Prostate gland (tissue), 2 donors: ENCODE measurements around the gene NUAK1. TPM values are rescaled to one million over a fixed set of nuclear protein-coding genes. Genes with fewer than 3 reads are reported as not detected.

Experiments
- DNase-seq: peaks from one replicate; pipeline ENCODE4 v3.0.0-alpha.2; 2019; ENCODE audit warnings: low spot score
- H3K27ac ChIP-seq, 2 donors: fragments of 200-600 bp; sonication (generic); 2 replicates each; pipeline ENCODE4 v1.5.1; 2017 to 2019
- H3K27me3 ChIP-seq: fragments of 200-600 bp; sonication (generic); replicated peaks from 2 replicates; pipeline ENCODE4 v1.5.1; 2019; ENCODE audit not compliant: insufficient read depth
- H3K36me3 ChIP-seq, 2 donors: fragments of 200-600 bp; sonication (generic); 1 replicate in 1 of 2; 2 replicates in 1 of 2; pipeline versions ENCODE4 v1.5.1 to v1.8.1; 2017 to 2019
- H3K4me1 ChIP-seq: fragments of 200-600 bp; sonication (generic); replicated peaks from 2 replicates; pipeline ENCODE4 v1.5.1; 2019
- H3K4me3 ChIP-seq, 2 donors: fragments of 200-600 bp; sonication (generic); 2 replicates each; pipeline ENCODE4 v1.5.1; 2017 to 2019
- H3K9me3 ChIP-seq: fragments of 200-600 bp; sonication (generic); 2 replicates; pipeline ENCODE4 v1.5.1; 2017
- POLR2A ChIP-seq: fragments of 450-650 bp; IDR thresholded peaks from one replicate; pipeline ENCODE4 v1.6.1; 2016; ENCODE audit warnings: antibody characterized with exemption, mild to moderate bottlenecking
- POLR2AphosphoS5 ChIP-seq: sonication (generic); formaldehyde crosslinking; IDR thresholded peaks from one replicate; pipeline ENCODE4 v1.6.1; 2017; ENCODE audit warnings: antibody characterized with exemption
- WGBS: methylation state at CpG from one replicate; pipeline ENCODE4 v1.1.5; 2018; 5-methylcytosine and 5-hydroxymethylcytosine counted together
- intact Hi-C: fragments of 100-400 bp; cut with DNase I; formaldehyde crosslinking; loops from one replicate; pipeline ENCODE4 v1.14.2; 2022
- total RNA-seq, 2 donors: library from RNA; depleted of rRNA; stranded (reverse); fragments of >200 nt; gene quantifications; one replicate each; pipeline ENCODE4 v1.1.0, GENCODE V29; 2016
- TF ChIP-seq, protein P1 (sequence below), 4 experiments: fragments of 200-600 bp in 2 of 4; fragments of 450-650 bp in 2 of 4; sonication (generic) in 2 of 4; IDR thresholded peaks; 1 replicate in 3 of 4; 2 replicates in 1 of 4; pipeline ENCODE4 v1.5.1; 2016 to 2019; ENCODE audit warnings: antibody characterized with exemption in 4 of 4, mild to moderate bottlenecking in 2 of 4, moderate library complexity in 2 of 4

NUAK1 gene
- total RNA-seq, 2 donors from 2014 or later: 9.6 to 16.0 TPM

DNA sequence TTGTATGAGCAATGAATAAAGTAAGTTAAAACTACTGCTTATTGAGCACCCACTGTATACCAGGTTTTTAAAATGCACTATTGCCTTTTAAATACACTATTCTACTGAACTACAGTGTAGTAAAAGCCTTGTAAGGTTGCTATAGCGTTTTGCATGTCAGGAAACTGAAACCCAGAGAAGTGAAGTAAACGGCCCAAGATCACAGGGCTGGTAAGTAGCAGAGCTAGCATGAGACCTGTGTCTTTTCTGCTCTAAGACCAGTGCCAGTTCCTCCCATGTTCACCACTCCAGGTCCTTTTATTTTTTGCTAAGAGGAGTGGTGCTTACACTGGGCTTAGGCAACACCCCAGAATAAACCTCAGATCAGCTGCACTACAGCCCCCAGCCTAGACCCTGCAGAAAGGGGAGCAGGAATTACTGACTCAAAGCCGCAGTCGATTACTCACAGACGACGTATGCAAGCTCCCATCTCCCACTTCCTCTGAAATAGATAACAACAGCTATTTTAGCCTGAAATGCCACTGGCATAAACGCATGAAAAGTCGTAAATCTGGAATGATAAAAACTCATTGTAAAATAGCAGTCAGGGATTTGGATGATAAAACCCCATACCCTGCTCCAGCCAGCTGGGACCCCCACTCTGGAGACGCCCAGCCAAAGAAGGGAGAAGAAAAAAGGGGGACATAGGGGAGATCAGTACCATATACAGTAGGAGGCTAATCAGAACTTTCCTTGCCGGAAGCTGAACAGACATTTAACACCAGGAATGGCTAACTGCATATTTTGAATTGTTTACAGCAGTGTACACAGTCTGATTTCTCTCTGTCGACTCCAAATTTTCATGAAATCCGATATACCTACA lies 108.3 kb downstream of the NUAK1 start:
- Histone ChIP-seq H3K27me3 (no peaks in the 10 kb centered on the region), H3K27ac (no peak overlapping the region), H3K4me3 (no peak overlapping the region), H3K36me3 (no peaks in the 10 kb centered on the region), H3K4me1 (no peaks in the 10 kb centered on the region), H3K9me3 (no peaks in the 10 kb centered on the region)
- intact Hi-C loops: no loop called here
- 15% methylated on average over 12 of the region's 12 CpGs for WGBS
- no peak for DNase-seq
- TF ChIP-seq POLR2AphosphoS5 (no peak), POLR2A (no peak)
- TF ChIP-seq, protein P1, sequence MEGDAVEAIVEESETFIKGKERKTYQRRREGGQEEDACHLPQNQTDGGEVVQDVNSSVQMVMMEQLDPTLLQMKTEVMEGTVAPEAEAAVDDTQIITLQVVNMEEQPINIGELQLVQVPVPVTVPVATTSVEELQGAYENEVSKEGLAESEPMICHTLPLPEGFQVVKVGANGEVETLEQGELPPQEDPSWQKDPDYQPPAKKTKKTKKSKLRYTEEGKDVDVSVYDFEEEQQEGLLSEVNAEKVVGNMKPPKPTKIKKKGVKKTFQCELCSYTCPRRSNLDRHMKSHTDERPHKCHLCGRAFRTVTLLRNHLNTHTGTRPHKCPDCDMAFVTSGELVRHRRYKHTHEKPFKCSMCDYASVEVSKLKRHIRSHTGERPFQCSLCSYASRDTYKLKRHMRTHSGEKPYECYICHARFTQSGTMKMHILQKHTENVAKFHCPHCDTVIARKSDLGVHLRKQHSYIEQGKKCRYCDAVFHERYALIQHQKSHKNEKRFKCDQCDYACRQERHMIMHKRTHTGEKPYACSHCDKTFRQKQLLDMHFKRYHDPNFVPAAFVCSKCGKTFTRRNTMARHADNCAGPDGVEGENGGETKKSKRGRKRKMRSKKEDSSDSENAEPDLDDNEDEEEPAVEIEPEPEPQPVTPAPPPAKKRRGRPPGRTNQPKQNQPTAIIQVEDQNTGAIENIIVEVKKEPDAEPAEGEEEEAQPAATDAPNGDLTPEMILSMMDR (IDR thresholded peaks at IDR 0.05): no peak

DNA sequence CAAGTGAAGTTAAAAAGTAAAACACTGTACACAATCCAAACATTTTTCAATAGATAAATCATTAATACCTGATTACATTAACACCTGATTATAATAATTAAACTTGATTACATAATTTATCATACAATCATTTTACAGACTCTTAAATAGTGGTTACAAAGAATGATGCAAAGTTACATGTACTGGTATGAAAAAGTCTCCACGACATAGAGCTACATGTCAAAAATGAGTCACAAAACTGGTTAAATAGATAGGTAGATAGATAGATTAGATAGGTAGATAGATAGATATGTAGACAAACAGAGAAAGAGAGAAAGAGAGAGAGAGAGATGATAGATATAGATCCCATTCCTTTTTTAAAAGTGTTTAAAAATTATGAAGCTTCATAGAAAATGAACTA lies 109.2 kb downstream of the NUAK1 start:
- WGBS: 61% methylated on average over 1 of the region's 1 CpG
- DNase-seq: no peak
- H3K4me3 ChIP-seq: no peak overlapping the region
- no peaks in the 10 kb centered on the region for H3K36me3 ChIP-seq
- no peaks in the 10 kb centered on the region for H3K9me3 ChIP-seq
- TF ChIP-seq POLR2A (no peak), POLR2AphosphoS5 (no peak)
- TF ChIP-seq, protein P1 (IDR thresholded peaks at IDR 0.05): no peak
- no peaks in the 10 kb centered on the region for H3K4me1 ChIP-seq
- no peaks in the 10 kb centered on the region for H3K27me3 ChIP-seq
- intact Hi-C loops: no loop called here
- H3K27ac ChIP-seq: no peak overlapping the region

DNA sequence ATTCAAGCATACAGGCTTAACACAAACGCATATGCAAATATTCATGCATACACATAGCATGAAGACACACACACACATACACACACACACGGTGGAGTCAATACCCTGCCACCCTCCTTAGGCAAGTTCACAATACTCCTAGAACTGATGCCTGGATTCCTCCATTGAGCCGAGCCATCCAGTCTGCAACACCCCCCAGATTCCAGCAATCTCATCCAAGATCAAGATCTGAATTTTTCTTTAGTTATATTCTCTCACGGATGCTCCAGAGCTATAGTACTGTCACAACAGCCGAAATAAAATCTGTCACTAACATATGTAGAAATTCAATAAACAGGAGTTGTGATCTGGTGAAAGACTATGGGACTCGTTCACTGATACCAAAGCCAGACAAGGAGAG lies 110.8 kb downstream of the NUAK1 start:
- Histone ChIP-seq H3K4me3 (no peak overlapping the region), H3K36me3 (no peaks in the 10 kb centered on the region), H3K9me3 (no peaks in the 10 kb centered on the region), H3K4me1 (no peaks in the 10 kb centered on the region), H3K27me3 (no peaks in the 10 kb centered on the region), H3K27ac (no peak overlapping the region)
- no peak for DNase-seq
- 90% methylated on average over 6 of the region's 6 CpGs for WGBS
- intact Hi-C loops: no loop called here
- TF ChIP-seq, protein P1 (IDR thresholded peaks at IDR 0.05): no peak
- TF ChIP-seq POLR2A (no peak), POLR2AphosphoS5 (no peak)

DNA sequence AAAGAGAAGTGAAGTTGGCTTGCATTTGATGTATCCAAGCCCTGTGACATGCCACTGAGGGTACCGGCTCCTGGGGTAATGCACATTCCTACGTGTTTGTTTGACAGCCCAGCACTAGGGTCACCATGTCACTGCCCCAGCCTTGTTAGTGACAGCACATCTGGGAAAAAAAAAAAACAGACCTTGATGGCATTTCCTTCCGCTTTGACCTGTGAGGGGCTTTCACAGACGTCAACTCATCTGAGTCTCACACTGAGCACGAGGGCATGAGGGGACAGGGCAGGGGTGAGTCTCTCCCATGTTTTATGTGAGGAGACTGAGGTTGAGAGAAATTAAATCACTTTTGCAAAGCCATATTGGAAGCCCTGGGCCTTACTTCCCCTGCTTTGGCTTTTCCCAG lies 111.5 kb downstream of the NUAK1 start:
- Histone ChIP-seq H3K4me3 (no peak overlapping the region), H3K36me3 (no peaks in the 10 kb centered on the region), H3K27ac (no peak overlapping the region), H3K27me3 (no peaks in the 10 kb centered on the region), H3K4me1 (no peaks in the 10 kb centered on the region), H3K9me3 (no peaks in the 10 kb centered on the region)
- intact Hi-C loops: no loop called here
- TF ChIP-seq, protein P1 (IDR thresholded peaks at IDR 0.05): no peak
- TF ChIP-seq POLR2AphosphoS5 (no peak), POLR2A (no peak)
- WGBS: 91% methylated on average over 5 of the region's 5 CpGs
- DNase-seq: no peak

DNA sequence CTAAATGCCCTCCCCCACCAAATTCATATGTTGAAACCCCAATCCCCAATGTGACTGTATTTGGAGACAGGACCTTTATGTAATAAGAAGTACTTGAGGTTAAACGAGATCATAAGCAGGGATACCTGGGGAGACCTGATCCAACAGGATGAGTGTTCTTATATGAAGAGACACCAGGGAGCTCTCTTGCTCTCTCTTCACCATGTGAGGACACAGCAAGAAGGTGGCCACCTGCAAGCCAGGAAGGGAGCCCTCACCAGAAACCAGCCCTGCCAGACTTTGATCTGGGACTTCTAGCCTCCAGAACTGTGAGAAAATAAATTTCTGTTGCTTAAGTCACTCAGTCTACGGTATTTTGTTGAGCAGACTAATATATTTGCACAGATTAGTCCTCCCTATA lies 113.6 kb downstream of the NUAK1 start:
- H3K9me3 ChIP-seq: no peaks in the 10 kb centered on the region
- H3K4me3 ChIP-seq: no peak overlapping the region
- TF ChIP-seq POLR2A (no peak), POLR2AphosphoS5 (no peak)
- TF ChIP-seq, protein P1 (IDR thresholded peaks at IDR 0.05): no peak
- DNase-seq: no peak
- H3K4me1 ChIP-seq: no peaks in the 10 kb centered on the region
- WGBS: 94% methylated on average over 2 of the region's 2 CpGs
- no peaks in the 10 kb centered on the region for H3K36me3 ChIP-seq
- no peak overlapping the region for H3K27ac ChIP-seq
- intact Hi-C loops: no loop called here
- H3K27me3 ChIP-seq: no peaks in the 10 kb centered on the region
